A549 (cell line): ENCODE results near the gene SARS2. TPM values are rescaled to one million over a fixed set of nuclear protein-coding genes. Genes with fewer than 3 reads are reported as not detected.

Experiments used
- ATAC-seq, 2 experiments: fragments of 200-7000 bp in 1 of 2; fragments of >200 bp in 1 of 2; cut with Nextera tagmentation in 1 of 2; cut with Tn5 transposase in 1 of 2; 3 replicates each; pipeline versions ENCODE4 v1.8.0 to v1.9.1; 2018 to 2020; ENCODE audit warnings: mild to moderate bottlenecking in 1 of 2, moderate library complexity in 1 of 2
- CTCF ChIA-PET: fragments of 300-600 bp; sonication (Branson Sonifier 250); formaldehyde crosslinking; extraction: SDS; loops from one replicate; lab custom pipeline; 2021; ENCODE audit warnings: antibody characterized with exemption, inconsistent platforms; lab: Yijun Ruan, JAX
- POLR2A ChIA-PET: fragments of 350-600 bp; formaldehyde crosslinking; extraction: SDS; loops from one replicate; lab custom pipeline; 2021; ENCODE audit warnings: antibody characterized with exemption, inconsistent platforms; lab: Yijun Ruan, JAX
- DNase-seq, 2 experiments: peaks; one replicate each; pipeline versions ENCODE4 v3.0.0 to v3.0.0-alpha.2; 2011 to 2016; ENCODE audit warnings: low read depth in 1 of 2, low spot score in 1 of 2
- FAIRE-seq: peaks from 2 replicates; lab custom pipeline; 2011; peaks lifted over from hg19 to GRCh38; lab: Jason Lieb, UNC
- H3K27ac ChIP-seq, 2 experiments: fragments of >200 bp; sonication (Bioruptor Twin); formaldehyde crosslinking; 3 replicates each; pipeline ENCODE4 v1.5.1; 2016 to 2017
- H3K4me1 ChIP-seq: fragments of >200 bp; sonication (Bioruptor Twin); formaldehyde crosslinking; 3 replicates; pipeline ENCODE4 v1.6.1; 2016
- H3K4me2 ChIP-seq: fragments of >200 bp; sonication (Bioruptor Twin); formaldehyde crosslinking; 3 replicates; pipeline ENCODE4 v1.6.1; 2016
- H3K4me3 ChIP-seq: fragments of >200 bp; sonication (Bioruptor Twin); formaldehyde crosslinking; 3 replicates; pipeline ENCODE4 v1.5.1; 2016
- H3K9me3 ChIP-seq: fragments of >200 bp; sonication (Bioruptor Twin); formaldehyde crosslinking; 3 replicates; pipeline ENCODE4 v1.6.1; 2016
- BHLHE40 ChIP-seq: IDR thresholded peaks from 2 replicates; pipeline ENCODE4 v1.6.1; 2012; ENCODE audit warnings: low read depth, low read length, inconsistent platforms
- FOSL2 ChIP-seq, 2 experiments: fragments of 450-650 bp in 1 of 2; fragments of >200 bp in 1 of 2; sonication (Bioruptor Twin) in 1 of 2; formaldehyde crosslinking; IDR thresholded peaks; 2 replicates each; pipeline versions ENCODE4 v1.5.0 to v1.6.1; 2016 to 2020; ENCODE audit warnings: mild to moderate bottlenecking in 1 of 2, moderate library complexity in 1 of 2
- HDAC2 ChIP-seq: fragments of 200-600 bp; sonication (generic); IDR thresholded peaks from 2 replicates; pipeline ENCODE4 v1.6.1; 2016
- NFE2L2 ChIP-seq: fragments of 150-350 bp; conservative IDR thresholded peaks from 2 replicates; pipeline ENCODE4 v1.6.1; 2014; ENCODE audit warnings: low read length
- RFX5 ChIP-seq: fragments of 450-650 bp; IDR thresholded peaks from 2 replicates; pipeline ENCODE4 v1.7.1; 2014; ENCODE audit warnings: antibody characterized with exemption, mild to moderate bottlenecking, moderate library complexity
- SREBF2 ChIP-seq: fragments of 450-650 bp; IDR thresholded peaks from 2 replicates; pipeline ENCODE4 v1.6.1; 2014; ENCODE audit warnings: mild to moderate bottlenecking, moderate library complexity
- whole genome bisulfite sequencing: methylation state at CpG from one replicate; pipeline ENCODE4 v1.1.6; 2017; ENCODE audit errors: missing lambda C conversion rate; 5-methylcytosine and 5-hydroxymethylcytosine counted together
- polyA plus RNA-seq, 4 experiments: library from polyadenylated mRNA; depleted of rRNA in 3 of 4; stranded (reverse); fragments of >200 nt; fragmentation: RNase III in 1 of 4; extraction: RNeasy Plus Mini Kit Qiagen cat#74134 plus additional on column Dnase treatment in 1 of 4; gene quantifications; 2 replicates in 3 of 4; 3 replicates in 1 of 4; pipeline ENCODE4 v1.2.3, GENCODE V29; 2011 to 2017

Gene SARS2
- polyA plus RNA-seq, 2 of the 4 experiments (the other 2 are of a cell fraction): 46.1 to 93.4 TPM

GRCh38 chr19:38868551-38868950 lies 62.0 kb downstream of the SARS2 start:
- 90% methylated on average over 6 of the region's 6 CpGs for WGBS
- Histone ChIP-seq H3K4me2 (no peak overlapping the region), H3K4me1 (peaks cover 28% of the 10 kb centered on the region)
- TF ChIP-seq NFE2L2: no peak
- TF ChIP-seq HDAC2: no peak
- TF ChIP-seq, all 56 proteins: peak for 0
- FAIRE-seq (no peak), DNase-seq (no peak), ATAC-seq (no peak)
- CTCF ChIA-PET: interaction anchor here (0.6 to 31.8 kb wide), 25 partner anchors 0 to 465 kb away, joined by 3 to 652 read pairs (median 6); partner anchors contain the start of genes ECH1, FAM98C, NFKBIB and RINL
- Histone ChIP-seq H3K27ac (no peak overlapping the region), H3K4me3 (no peak overlapping the region), H3K9me3 (no peaks in the 10 kb centered on the region)
- POLR2A ChIA-PET: interaction anchor here (1.0 to 1.3 kb wide), 2 partner anchors 16 to 17 kb away, joined by 5 read pairs; no protein-coding TSS in a partner anchor

- TF ChIP-seq RFX5 (no peak), BHLHE40 (no peak), FOSL2 (IDR thresholded peaks at IDR 0.05) (no peak), FOSL2 (CRISPR knock-in tag; IDR thresholded peaks at IDR 0.05) (no peak), SREBF2 (no peak)
- Histone ChIP-seq H3K27ac (no peak overlapping the region), H3K4me2 (no peak overlapping the region), H3K9me3 (no peaks in the 10 kb centered on the region), H3K4me1 (peaks cover 37% of the 10 kb centered on the region), H3K4me3 (no peak overlapping the region)
- ChIA-PET POLR2A (interaction anchor here (1.0 to 1.3 kb wide), 2 partner anchors 14 to 18 kb away, joined by 4 to 6 read pairs; no protein-coding TSS in a partner anchor), CTCF (interaction anchor here (0.6 to 31.8 kb wide), 8 partner anchors 1 to 464 kb away, joined by 3 to 652 read pairs (median 10); partner anchors contain the start of genes FAM98C, MRPS12, RINL and SARS2)
- FAIRE-seq: no peak
- no peak for ATAC-seq
- no peak for DNase-seq
- WGBS: 80% methylated on average over 10 of the region's 10 CpGs
Observed at GRCh38 chr19:38867171-38867780, 63.3 kb downstream of the SARS2 start.

Other genes with a start within 250 kb of the SARS2 start
- gene CAPN12, start 186.3 kb downstream of the SARS2 start, polyA plus RNA-seq (2011; rRNA removed): 10.0 and 12.3 TPM in 2 replicates
- 8.6 to 11.7 TPM (median 11.0 TPM) in 3 replicates for gene CAPN12, start 186.3 kb downstream of the SARS2 start, polyA plus RNA-seq (2017; fragmentation: RNase III; extraction: RNeasy Plus Mini Kit Qiagen cat#74134 plus additional on column Dnase treatment)
- gene LGALS7, start 157.2 kb downstream of the SARS2 start, polyA plus RNA-seq (2011; rRNA removed): not detected in 2 replicates
- not detected in 3 replicates for gene LGALS7, start 157.2 kb downstream of the SARS2 start, polyA plus RNA-seq (2017; fragmentation: RNase III; extraction: RNeasy Plus Mini Kit Qiagen cat#74134 plus additional on column Dnase treatment)
- gene LGALS7B, start 141.6 kb downstream of the SARS2 start, polyA plus RNA-seq (2011; rRNA removed): 0.27 TPM in 1 of 2 replicates, not detected in the other
- gene LGALS7B, start 141.6 kb downstream of the SARS2 start, polyA plus RNA-seq (2017; fragmentation: RNase III; extraction: RNeasy Plus Mini Kit Qiagen cat#74134 plus additional on column Dnase treatment): not detected in 3 replicates
- gene LGALS4, start 117.8 kb downstream of the SARS2 start, polyA plus RNA-seq (2011; rRNA removed): 2.5 and 3.3 TPM in 2 replicates
- 0.38 to 0.94 TPM (median 0.84 TPM) in 3 replicates for gene LGALS4, start 117.8 kb downstream of the SARS2 start, polyA plus RNA-seq (2017; fragmentation: RNase III; extraction: RNeasy Plus Mini Kit Qiagen cat#74134 plus additional on column Dnase treatment)
- gene ECH1, start 99.0 kb downstream of the SARS2 start, polyA plus RNA-seq (2011; rRNA removed): 383 and 431 TPM in 2 replicates
- gene ECH1, start 99.0 kb downstream of the SARS2 start, polyA plus RNA-seq (2017; fragmentation: RNase III; extraction: RNeasy Plus Mini Kit Qiagen cat#74134 plus additional on column Dnase treatment): 393 to 394 TPM (median 394 TPM) in 3 replicates
- 440 and 487 TPM in 2 replicates for gene HNRNPL, start 80.8 kb downstream of the SARS2 start, polyA plus RNA-seq (2011; rRNA removed)
- gene HNRNPL, start 80.8 kb downstream of the SARS2 start, polyA plus RNA-seq (2017; fragmentation: RNase III; extraction: RNeasy Plus Mini Kit Qiagen cat#74134 plus additional on column Dnase treatment): 372 to 383 TPM (median 380 TPM) in 3 replicates
- gene RINL, start 52.5 kb downstream of the SARS2 start, polyA plus RNA-seq (2011; rRNA removed): 6.3 and 6.6 TPM in 2 replicates
- gene RINL, start 52.5 kb downstream of the SARS2 start, polyA plus RNA-seq (2017; fragmentation: RNase III; extraction: RNeasy Plus Mini Kit Qiagen cat#74134 plus additional on column Dnase treatment): 2.9 to 3.5 TPM (median 3.1 TPM) in 3 replicates
- 28.6 and 31.5 TPM in 2 replicates for gene SIRT2, start 31.1 kb downstream of the SARS2 start, polyA plus RNA-seq (2011; rRNA removed)
- 28.3 to 30.4 TPM (median 30.4 TPM) in 3 replicates for gene SIRT2, start 31.1 kb downstream of the SARS2 start, polyA plus RNA-seq (2017; fragmentation: RNase III; extraction: RNeasy Plus Mini Kit Qiagen cat#74134 plus additional on column Dnase treatment)
- gene NFKBIB, start 30.8 kb downstream of the SARS2 start, polyA plus RNA-seq (2011; rRNA removed): 25.6 and 35.0 TPM in 2 replicates
- gene NFKBIB, start 30.8 kb downstream of the SARS2 start, polyA plus RNA-seq (2017; fragmentation: RNase III; extraction: RNeasy Plus Mini Kit Qiagen cat#74134 plus additional on column Dnase treatment): 56.4 to 61.7 TPM (median 59.5 TPM) in 3 replicates
- 0.40 and 0.68 TPM in 2 replicates for gene CCER2, start 18.6 kb downstream of the SARS2 start, polyA plus RNA-seq (2011; rRNA removed)
- gene CCER2, start 18.6 kb downstream of the SARS2 start, polyA plus RNA-seq (2017; fragmentation: RNase III; extraction: RNeasy Plus Mini Kit Qiagen cat#74134 plus additional on column Dnase treatment): 1.1 to 1.9 TPM (median 1.5 TPM) in 3 replicates
- gene MRPS12, start 181 bp upstream of the SARS2 start, polyA plus RNA-seq (2011; rRNA removed): 92.8 and 104 TPM in 2 replicates
- gene MRPS12, start 181 bp upstream of the SARS2 start, polyA plus RNA-seq (2017; fragmentation: RNase III; extraction: RNeasy Plus Mini Kit Qiagen cat#74134 plus additional on column Dnase treatment): 198 to 217 TPM (median 213 TPM) in 3 replicates
- 68.1 and 73.1 TPM in 2 replicates for gene FBXO17, start 45.0 kb upstream of the SARS2 start, polyA plus RNA-seq (2011; rRNA removed)
- gene FBXO17, start 45.0 kb upstream of the SARS2 start, polyA plus RNA-seq (2017; fragmentation: RNase III; extraction: RNeasy Plus Mini Kit Qiagen cat#74134 plus additional on column Dnase treatment): 98.5 to 112 TPM (median 111 TPM) in 3 replicates
- gene FBXO27, start 101.8 kb upstream of the SARS2 start, polyA plus RNA-seq (2011; rRNA removed): 13.4 and 15.2 TPM in 2 replicates
- gene FBXO27, start 101.8 kb upstream of the SARS2 start, polyA plus RNA-seq (2017; fragmentation: RNase III; extraction: RNeasy Plus Mini Kit Qiagen cat#74134 plus additional on column Dnase treatment): 12.5 to 17.5 TPM (median 14.2 TPM) in 3 replicates
- gene ACP7, start 153.6 kb upstream of the SARS2 start, polyA plus RNA-seq (2011; rRNA removed): 0.06 and 0.08 TPM in 2 replicates
- 0.25 to 0.44 TPM (median 0.28 TPM) in 3 replicates for gene ACP7, start 153.6 kb upstream of the SARS2 start, polyA plus RNA-seq (2017; fragmentation: RNase III; extraction: RNeasy Plus Mini Kit Qiagen cat#74134 plus additional on column Dnase treatment)
- 37.9 and 42.9 TPM in 2 replicates for gene PAK4, start 195.0 kb upstream of the SARS2 start, polyA plus RNA-seq (2011; rRNA removed)
- 75.8 to 84.2 TPM (median 76.7 TPM) in 3 replicates for gene PAK4, start 195.0 kb upstream of the SARS2 start, polyA plus RNA-seq (2017; fragmentation: RNase III; extraction: RNeasy Plus Mini Kit Qiagen cat#74134 plus additional on column Dnase treatment)